A673 (cell line): ENCODE measurements around the gene ANK2.

Source experiments
- EZH2 ChIP-seq: fragments of 200-600 bp; sonication (generic); IDR thresholded peaks from 2 replicates; pipeline ENCODE4 v1.6.1; 2017; ENCODE audit warnings: borderline replicate concordance, low read depth, mild to moderate bottlenecking, mixed read lengths, antibody characterized with exemption, low read length; ENCODE audit not compliant: poor library complexity, severe bottlenecking
- TF ChIP-seq, protein P1 (sequence below): fragments of 300-800, 200-600 bp; sonication (generic); conservative IDR thresholded peaks from 2 replicates; pipeline ENCODE4 v1.5.1; 2017; ENCODE audit warnings: low read depth, mild to moderate bottlenecking, antibody characterized with exemption, low read length, moderate library complexity, mixed read lengths

DNA sequence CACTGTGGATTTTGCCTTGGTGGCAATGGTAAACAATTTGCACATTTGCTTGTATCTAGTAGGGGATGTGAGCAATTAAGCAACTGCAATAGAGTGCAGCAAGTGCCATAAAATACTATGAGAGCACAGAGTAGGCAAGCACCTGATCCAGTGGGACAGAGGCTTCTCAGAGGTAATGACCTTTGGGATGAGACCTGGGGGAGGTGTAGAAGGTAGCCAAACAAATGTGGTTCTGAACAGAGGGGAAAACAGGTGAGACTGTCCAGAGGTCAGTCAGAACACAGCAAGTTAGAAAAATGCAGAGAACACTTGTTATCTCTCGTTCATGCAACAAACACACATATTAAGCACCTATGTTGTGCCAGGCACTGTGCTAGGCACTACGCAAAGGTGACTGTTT is 21.4 kb upstream of the ANK2 start:
- TF ChIP-seq, protein P1, sequence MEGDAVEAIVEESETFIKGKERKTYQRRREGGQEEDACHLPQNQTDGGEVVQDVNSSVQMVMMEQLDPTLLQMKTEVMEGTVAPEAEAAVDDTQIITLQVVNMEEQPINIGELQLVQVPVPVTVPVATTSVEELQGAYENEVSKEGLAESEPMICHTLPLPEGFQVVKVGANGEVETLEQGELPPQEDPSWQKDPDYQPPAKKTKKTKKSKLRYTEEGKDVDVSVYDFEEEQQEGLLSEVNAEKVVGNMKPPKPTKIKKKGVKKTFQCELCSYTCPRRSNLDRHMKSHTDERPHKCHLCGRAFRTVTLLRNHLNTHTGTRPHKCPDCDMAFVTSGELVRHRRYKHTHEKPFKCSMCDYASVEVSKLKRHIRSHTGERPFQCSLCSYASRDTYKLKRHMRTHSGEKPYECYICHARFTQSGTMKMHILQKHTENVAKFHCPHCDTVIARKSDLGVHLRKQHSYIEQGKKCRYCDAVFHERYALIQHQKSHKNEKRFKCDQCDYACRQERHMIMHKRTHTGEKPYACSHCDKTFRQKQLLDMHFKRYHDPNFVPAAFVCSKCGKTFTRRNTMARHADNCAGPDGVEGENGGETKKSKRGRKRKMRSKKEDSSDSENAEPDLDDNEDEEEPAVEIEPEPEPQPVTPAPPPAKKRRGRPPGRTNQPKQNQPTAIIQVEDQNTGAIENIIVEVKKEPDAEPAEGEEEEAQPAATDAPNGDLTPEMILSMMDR: no peak
- no peak for TF ChIP-seq EZH2
